Smooth muscle cell (in vitro differentiated cells): ENCODE measurements around the gene SNX18. TPM values are rescaled to one million over a fixed set of nuclear protein-coding genes. Genes with fewer than 3 reads are reported as not detected.

Experiments used
- DNase-seq: peaks from one replicate; lab custom pipeline; 2025; ENCODE audit not compliant: unreplicated experiment; lab: John Stamatoyannopoulos, UW
- H2AFZ ChIP-seq: fragments of 200-600 bp; sonication (generic); 2 replicates; pipeline ENCODE4 v1.6.0; 2016; ENCODE audit warnings: antibody characterized with exemption, low read depth, mild to moderate bottlenecking
- H3F3A ChIP-seq: fragments of 200-600 bp; sonication (generic); 2 replicates; pipeline ENCODE4 v1.6.0; 2017; ENCODE audit warnings: antibody characterized with exemption, low read depth
- H3K27ac ChIP-seq: fragments of 200-600 bp; sonication (generic); 2 replicates; pipeline ENCODE4 v1.5.1; 2016; ENCODE audit warnings: low read depth, mild to moderate bottlenecking
- H3K27me3 ChIP-seq: fragments of 200-600 bp; sonication (generic); 2 replicates; pipeline ENCODE4 v1.6.1; 2016; ENCODE audit warnings: low read depth, mild to moderate bottlenecking
- H3K36me3 ChIP-seq: fragments of 200-600 bp; sonication (generic); 2 replicates; pipeline ENCODE4 v1.5.1; 2016; ENCODE audit warnings: low read depth
- H3K4me1 ChIP-seq: fragments of 200-600 bp; sonication (generic); 2 replicates; pipeline ENCODE4 v1.5.1; 2016; ENCODE audit warnings: low read depth
- H3K4me2 ChIP-seq: fragments of 200-600 bp; sonication (generic); 2 replicates; pipeline ENCODE4 v1.6.0; 2016; ENCODE audit warnings: mild to moderate bottlenecking
- H3K4me3 ChIP-seq: fragments of 200-600 bp; sonication (generic); 2 replicates; pipeline ENCODE4 v1.5.1; 2016; ENCODE audit warnings: mild to moderate bottlenecking
- H3K79me2 ChIP-seq: fragments of 200-600 bp; sonication (generic); 2 replicates; pipeline ENCODE4 v1.6.0; 2016; ENCODE audit warnings: low read depth, mild to moderate bottlenecking
- H3K9ac ChIP-seq: fragments of 200-600 bp; sonication (generic); 2 replicates; pipeline ENCODE4 v1.6.0; 2016; ENCODE audit warnings: low read depth
- H3K9me3 ChIP-seq: fragments of 200-600 bp; sonication (generic); replicated peaks from 2 replicates; pipeline ENCODE4 v1.5.1; 2016; ENCODE audit warnings: low read depth
- H4K20me1 ChIP-seq: fragments of 200-600 bp; sonication (generic); 2 replicates; pipeline ENCODE4 v1.6.0; 2016; ENCODE audit warnings: low read depth
- WGBS: methylation state at CpG from one replicate; pipeline ENCODE4 v1.1.7; 2016; ENCODE audit warnings: low lambda C conversion rate; 5-methylcytosine and 5-hydroxymethylcytosine counted together
- polyA plus RNA-seq: library from polyadenylated mRNA; unstranded; fragments of >200 nt; fragmentation: Nextera tagmentation; extraction: Ambion mirVana; gene quantifications from 2 replicates; pipeline ENCODE4 v1.2.1, GENCODE V29; 2016
- total RNA-seq: library from RNA; depleted of rRNA; stranded (reverse); fragments of >200 nt; gene quantifications from 2 replicates; pipeline ENCODE4 v1.2.3, GENCODE V29; 2014
- TF ChIP-seq, protein P1 (sequence below): fragments of 200-600 bp; sonication (generic); IDR thresholded peaks from 2 replicates; pipeline ENCODE4 v1.5.1; 2017; ENCODE audit warnings: borderline replicate concordance, mild to moderate bottlenecking, antibody characterized with exemption; ENCODE audit not compliant: insufficient read depth, poor library complexity, severe bottlenecking

The SNX18 gene
- total and polyA plus RNA-seq, 2 experiments from 2014 or later: 3.5 to 16.7 TPM

- 93% methylated on average over 15 of the region's 15 CpGs for WGBS
- H3K36me3 ChIP-seq: no peaks in the 10 kb centered on the region
- peaks cover 4% of the 10 kb centered on the region for H3K4me1 ChIP-seq
Measured at GRCh38 chr5:54528633-54529209, 11.2 kb downstream of the SNX18 start.

GRCh38 chr5:54529565-54529964, 12.0 kb downstream of the SNX18 start:
- peaks cover 86% of the 10 kb centered on the region for H4K20me1 ChIP-seq
- no peak for DNase-seq
- no peaks in the 10 kb centered on the region for H3K9me3 ChIP-seq
- no peak overlapping the region for H2AFZ ChIP-seq
- no peaks in the 10 kb centered on the region for H3K27me3 ChIP-seq
- H3K79me2 ChIP-seq: peaks cover 89% of the 10 kb centered on the region
- no peak overlapping the region for H3K27ac ChIP-seq
- peaks cover 5% of the 10 kb centered on the region for H3F3A ChIP-seq
- H3K4me2 ChIP-seq: no peak overlapping the region
- peaks cover 11% of the 10 kb centered on the region for H3K4me1 ChIP-seq
- H3K9ac ChIP-seq: no peak overlapping the region
- no peaks in the 10 kb centered on the region for H3K36me3 ChIP-seq
- TF ChIP-seq, protein P1, sequence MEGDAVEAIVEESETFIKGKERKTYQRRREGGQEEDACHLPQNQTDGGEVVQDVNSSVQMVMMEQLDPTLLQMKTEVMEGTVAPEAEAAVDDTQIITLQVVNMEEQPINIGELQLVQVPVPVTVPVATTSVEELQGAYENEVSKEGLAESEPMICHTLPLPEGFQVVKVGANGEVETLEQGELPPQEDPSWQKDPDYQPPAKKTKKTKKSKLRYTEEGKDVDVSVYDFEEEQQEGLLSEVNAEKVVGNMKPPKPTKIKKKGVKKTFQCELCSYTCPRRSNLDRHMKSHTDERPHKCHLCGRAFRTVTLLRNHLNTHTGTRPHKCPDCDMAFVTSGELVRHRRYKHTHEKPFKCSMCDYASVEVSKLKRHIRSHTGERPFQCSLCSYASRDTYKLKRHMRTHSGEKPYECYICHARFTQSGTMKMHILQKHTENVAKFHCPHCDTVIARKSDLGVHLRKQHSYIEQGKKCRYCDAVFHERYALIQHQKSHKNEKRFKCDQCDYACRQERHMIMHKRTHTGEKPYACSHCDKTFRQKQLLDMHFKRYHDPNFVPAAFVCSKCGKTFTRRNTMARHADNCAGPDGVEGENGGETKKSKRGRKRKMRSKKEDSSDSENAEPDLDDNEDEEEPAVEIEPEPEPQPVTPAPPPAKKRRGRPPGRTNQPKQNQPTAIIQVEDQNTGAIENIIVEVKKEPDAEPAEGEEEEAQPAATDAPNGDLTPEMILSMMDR: no peak
- H3K4me3 ChIP-seq: no peak overlapping the region
- 89% methylated on average over 2 of the region's 2 CpGs for WGBS

More at GRCh38 chr5:54528633-54529209, 11.2 kb downstream of the SNX18 start:
- H3K4me3 ChIP-seq: no peak overlapping the region
- no peaks in the 10 kb centered on the region for H3K9me3 ChIP-seq
- H3K4me2 ChIP-seq: no peak overlapping the region
- peaks cover 93% of the 10 kb centered on the region for H3K79me2 ChIP-seq
- TF ChIP-seq, protein P1: no peak
- H3K27ac ChIP-seq: no peak overlapping the region
- H3K9ac ChIP-seq: no peak overlapping the region
- peaks cover 91% of the 10 kb centered on the region for H4K20me1 ChIP-seq
- H2AFZ ChIP-seq: no peak overlapping the region
- no peaks in the 10 kb centered on the region for H3K27me3 ChIP-seq
- no peak for DNase-seq
- H3F3A ChIP-seq: peaks cover 5% of the 10 kb centered on the region

DNA sequence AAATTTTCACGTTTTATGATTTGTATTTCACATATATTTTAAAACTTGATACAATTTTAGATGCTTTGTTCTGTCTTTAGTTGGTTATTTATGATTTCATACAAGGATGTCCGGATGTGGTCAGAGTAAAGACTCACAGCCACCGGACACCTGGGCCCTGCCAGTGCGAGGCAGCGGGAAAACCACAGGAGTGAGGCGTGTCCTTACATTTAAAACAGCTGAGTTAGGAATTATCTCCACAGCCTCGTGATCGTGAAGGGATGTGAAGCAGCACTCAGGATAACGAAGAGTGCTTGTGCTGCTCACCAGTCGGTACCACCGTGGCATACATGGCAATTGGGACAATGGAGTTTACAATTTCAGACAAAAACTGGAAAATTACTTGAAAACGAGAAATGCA, 14.0 kb downstream of the SNX18 start:
- Histone ChIP-seq H3K27ac (no peak overlapping the region), H3K4me2 (no peak overlapping the region), H3F3A (peaks cover 5% of the 10 kb centered on the region), H3K4me3 (no peak overlapping the region), H3K9ac (no peak overlapping the region), H4K20me1 (peaks cover 79% of the 10 kb centered on the region), H2AFZ (no peak overlapping the region), H3K36me3 (no peaks in the 10 kb centered on the region), H3K4me1 (peaks cover 11% of the 10 kb centered on the region), H3K79me2 (peaks cover 83% of the 10 kb centered on the region), H3K27me3 (no peaks in the 10 kb centered on the region), H3K9me3 (no peaks in the 10 kb centered on the region)
- WGBS: 54% methylated on average over 12 of the region's 12 CpGs
- TF ChIP-seq, protein P1: no peak
- DNase-seq: no peak

- Histone ChIP-seq H2AFZ (peak overlapping the region; percentile 40), H3K79me2 (peaks cover 75% of the 10 kb centered on the region), H3K4me2 (peak overlapping the region; percentile 71), H3K36me3 (no peaks in the 10 kb centered on the region), H3K9me3 (no peaks in the 10 kb centered on the region), H3F3A (peaks cover 5% of the 10 kb centered on the region), H3K27ac (peak overlapping the region; percentile 80), H4K20me1 (peaks cover 72% of the 10 kb centered on the region), H3K4me1 (peaks cover 11% of the 10 kb centered on the region), H3K9ac (peak overlapping the region; percentile 27), H3K27me3 (no peaks in the 10 kb centered on the region), H3K4me3 (peak overlapping the region; percentile 10)
- no peak for DNase-seq
- 48% methylated on average over 10 of the region's 10 CpGs for WGBS
- TF ChIP-seq, protein P1: no peak
Measured at GRCh38 chr5:54533541-54534190, 16.1 kb downstream of the SNX18 start.
